Peyer's patch (tissue), 4 donors: ENCODE results near the gene PYM1.

Experiments
- CTCF ChIP-seq, 6 experiments: fragments of 450-650 bp in 4 of 6; fragments of 200-600 bp in 2 of 6; sonication (generic) in 1 of 6; IDR thresholded peaks; one replicate each; pipeline ENCODE4 v1.5.1; 2017 to 2019; ENCODE audit warnings: antibody characterized with exemption in 6 of 6, mild to moderate bottlenecking in 3 of 6, moderate library complexity in 1 of 6
- POLR2A ChIP-seq, 2 donors: fragments of 450-650 bp; IDR thresholded peaks; one replicate each; pipeline ENCODE4 v1.5.1; 2017; ENCODE audit warnings: antibody characterized with exemption in 2 of 2, mild to moderate bottlenecking in 2 of 2, moderate library complexity in 2 of 2

- TF ChIP-seq POLR2A (IDR thresholded peaks at IDR 0.05) (no peak), CTCF (IDR thresholded peaks at IDR 0.05) (no peak)
These were observed 37.5 kb upstream of the PYM1 start for GRCh38 chr12:55965240-55965639.
